ENCODE results near the gene MMP15.
"Not testable (repeated sequence)": the region's sequence is repeated elsewhere in the genome, so short reads cannot be mapped to it uniquely, and the experiment has no call there.

Gene MMP15

GRCh38 chr16:58087209-58087913 lies 61.8 kb downstream of the MMP15 start:
- DNase-seq = no peak

GRCh38 chr16:58088091-58088490 lies 62.5 kb downstream of the MMP15 start:
- DNase-seq = no peak

GRCh38 chr16:58090396-58090795 lies 64.8 kb downstream of the MMP15 start:
- not testable (repeated sequence) for DNase-seq

- no peak for DNase-seq
Observed at GRCh38 chr16:58094026-58094425, 68.5 kb downstream of the MMP15 start.

- DNase-seq = no peak
Observed at GRCh38 chr16:58094791-58095574, 69.4 kb downstream of the MMP15 start.

GRCh38 chr16:58095575-58095960 lies 70.0 kb downstream of the MMP15 start:
- DNase-seq = not testable (repeated sequence)

- DNase-seq = no peak
Observed at GRCh38 chr16:58096249-58096648, 70.7 kb downstream of the MMP15 start.

Measured in fibroblast of skin of abdomen (primary cell).